ENCODE data around the gene PREX1. TPM values are rescaled to one million over a fixed set of nuclear protein-coding genes. Genes with fewer than 3 reads are reported as not detected.
"Not testable (repeated sequence)": the region's sequence is repeated elsewhere in the genome, so short reads cannot be mapped to it uniquely, and the experiment has no call there.

The PREX1 gene
- total RNA-seq, 1 experiment from 2014 or later, result 3.3 TPM

- TF ChIP-seq EZH2 (IDR thresholded peaks at IDR 0.05; ENCODE audit: low read depth) (no peak), CTCF (conservative IDR thresholded peaks at IDR 0.05) (no peak)
- H3K36me3 ChIP-seq (ENCODE audit: low read depth), result no peaks in the 10 kb centered on the region
Observed at GRCh38 chr20:48875233-48875913, 47.6 kb upstream of the PREX1 start.

GRCh38 chr20:48869442-48869841 is 41.6 kb upstream of the PREX1 start:
- H3K27ac ChIP-seq; H2AFZ ChIP-seq; H3K79me2 ChIP-seq (ENCODE audit: low read depth); H3K36me3 ChIP-seq (ENCODE audit: low read depth); H3K27me3 ChIP-seq (ENCODE audit: insufficient read depth, low read depth); H3K9me3 ChIP-seq (ENCODE audit: insufficient read depth, low read depth); H3K9me2 ChIP-seq (ENCODE audit: insufficient read depth); BruUV-seq (replicated peaks); DNase-seq; H3K4me1 ChIP-seq (replicated peaks; ENCODE audit: insufficient read depth); intact Hi-C loops (cut with micrococcal nuclease; ENCODE audit: unreplicated experiment); H3K4me3 ChIP-seq; POLR2A ChIA-PET (ENCODE audit: unreplicated experiment); H3F3A ChIP-seq (ENCODE audit: insufficient read depth, low read depth); CTCF ChIA-PET; H4K20me1 ChIP-seq (ENCODE audit: insufficient read depth); H3K4me2 ChIP-seq: not testable (repeated sequence)

More at GRCh38 chr20:48875233-48875913, 47.6 kb upstream of the PREX1 start:
- Histone ChIP-seq H2AFZ (no peak overlapping the region), H3K4me3 (no peak overlapping the region), H4K20me1 (ENCODE audit: insufficient read depth) (no peaks in the 10 kb centered on the region), H3K9me2 (ENCODE audit: insufficient read depth) (no peaks in the 10 kb centered on the region), H3K4me2 (peak overlapping the region; percentile 43; the same call in 1 of the 2 replicates), H3K9me3 (ENCODE audit: insufficient read depth, low read depth) (no peaks in the 10 kb centered on the region), H3K27ac (no peak overlapping the region), H3F3A (ENCODE audit: insufficient read depth, low read depth) (peaks cover 7% of the 10 kb centered on the region; the same call in 1 of the 2 replicates), H3K79me2 (ENCODE audit: low read depth) (no peaks in the 10 kb centered on the region), H3K27me3 (ENCODE audit: insufficient read depth, low read depth) (no peaks in the 10 kb centered on the region), H3K4me1 (replicated peaks; ENCODE audit: insufficient read depth) (peaks cover 32% of the 10 kb centered on the region)
- CTCF ChIA-PET, result interaction anchor here (0.5 kb wide), 1 partner anchor 54 kb away, joined by 3 read pairs; no protein-coding TSS in a partner anchor
- intact Hi-C loops (cut with micrococcal nuclease; ENCODE audit: unreplicated experiment), result no loop called here
- BruUV-seq (replicated peaks), result no TSS peak
- no peak for DNase-seq
- POLR2A ChIA-PET (ENCODE audit: unreplicated experiment), result no interaction called here

GRCh38 chr20:48866936-48867335 is 39.1 kb upstream of the PREX1 start:
- Histone ChIP-seq H3K27ac (no peak overlapping the region), H3K9me2 (ENCODE audit: insufficient read depth) (no peaks in the 10 kb centered on the region), H2AFZ (no peak overlapping the region), H4K20me1 (ENCODE audit: insufficient read depth) (no peaks in the 10 kb centered on the region), H3K4me1 (replicated peaks; ENCODE audit: insufficient read depth) (0 out of 2 replicates have a peak, but pooled peaks cover 5% of the 10 kb centered on the region), H3K27me3 (ENCODE audit: insufficient read depth, low read depth) (no peaks in the 10 kb centered on the region), H3K9me3 (ENCODE audit: insufficient read depth, low read depth) (no peaks in the 10 kb centered on the region), H3K36me3 (ENCODE audit: low read depth) (no peaks in the 10 kb centered on the region), H3K4me3 (no peak overlapping the region), H3F3A (ENCODE audit: insufficient read depth, low read depth) (no peaks in the 10 kb centered on the region), H3K4me2 (no peak overlapping the region), H3K79me2 (ENCODE audit: low read depth) (no peaks in the 10 kb centered on the region)
- POLR2A ChIA-PET (ENCODE audit: unreplicated experiment), result no interaction called here
- CTCF ChIA-PET, result no interaction called here
- no peak for TF ChIP-seq EZH2 (IDR thresholded peaks at IDR 0.05; ENCODE audit: low read depth)
- TF ChIP-seq CTCF (conservative IDR thresholded peaks at IDR 0.05), result no peak
- intact Hi-C loops (cut with micrococcal nuclease; ENCODE audit: unreplicated experiment), result no loop called here
- DNase-seq, result no peak
- BruUV-seq (replicated peaks), result no TSS peak

Data from PC-9 (cell line).